ENCODE measurements around the gene GALNT4.

Gene GALNT4

GRCh38 chr12:89551747-89552146 is 27.2 kb upstream of the GALNT4 start:
- Histone ChIP-seq H3K36me3 (ENCODE audit: control insufficient read depth, low read length) (no peaks in the 10 kb centered on the region), H3K4me1 (ENCODE audit: control insufficient read depth, low read length) (no peaks in the 10 kb centered on the region), H3K4me3 (ENCODE audit: low read length) (no peak overlapping the region), H3K9me2 (replicated peaks; ENCODE audit: control insufficient read depth, low read length) (no peaks in the 10 kb centered on the region), H3K9me3 (ENCODE audit: control insufficient read depth, insufficient read depth, low read length) (no peaks in the 10 kb centered on the region), H3K4me2 (ENCODE audit: low read length) (no peak overlapping the region), H3K27ac (ENCODE audit: low read depth, low read length) (no peak overlapping the region), H4K20me1 (ENCODE audit: control insufficient read depth, insufficient read depth, low read depth, low read length) (no peaks in the 10 kb centered on the region), H3K27me3 (ENCODE audit: control insufficient read depth, low read length) (no peaks in the 10 kb centered on the region), H3F3A (ENCODE audit: control insufficient read depth, insufficient read depth) (no peaks in the 10 kb centered on the region), H3K79me2 (ENCODE audit: control insufficient read depth, low read length) (no peaks in the 10 kb centered on the region)
- TF ChIP-seq, protein P1, sequence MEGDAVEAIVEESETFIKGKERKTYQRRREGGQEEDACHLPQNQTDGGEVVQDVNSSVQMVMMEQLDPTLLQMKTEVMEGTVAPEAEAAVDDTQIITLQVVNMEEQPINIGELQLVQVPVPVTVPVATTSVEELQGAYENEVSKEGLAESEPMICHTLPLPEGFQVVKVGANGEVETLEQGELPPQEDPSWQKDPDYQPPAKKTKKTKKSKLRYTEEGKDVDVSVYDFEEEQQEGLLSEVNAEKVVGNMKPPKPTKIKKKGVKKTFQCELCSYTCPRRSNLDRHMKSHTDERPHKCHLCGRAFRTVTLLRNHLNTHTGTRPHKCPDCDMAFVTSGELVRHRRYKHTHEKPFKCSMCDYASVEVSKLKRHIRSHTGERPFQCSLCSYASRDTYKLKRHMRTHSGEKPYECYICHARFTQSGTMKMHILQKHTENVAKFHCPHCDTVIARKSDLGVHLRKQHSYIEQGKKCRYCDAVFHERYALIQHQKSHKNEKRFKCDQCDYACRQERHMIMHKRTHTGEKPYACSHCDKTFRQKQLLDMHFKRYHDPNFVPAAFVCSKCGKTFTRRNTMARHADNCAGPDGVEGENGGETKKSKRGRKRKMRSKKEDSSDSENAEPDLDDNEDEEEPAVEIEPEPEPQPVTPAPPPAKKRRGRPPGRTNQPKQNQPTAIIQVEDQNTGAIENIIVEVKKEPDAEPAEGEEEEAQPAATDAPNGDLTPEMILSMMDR (IDR thresholded peaks at IDR 0.05; ENCODE audit: low read depth, low read length, poor library complexity, severe bottlenecking): no peak
- no peak for TF ChIP-seq EZH2phosphoT487 (IDR thresholded peaks at IDR 0.05; ENCODE audit: borderline replicate concordance, low read length)

DNA sequence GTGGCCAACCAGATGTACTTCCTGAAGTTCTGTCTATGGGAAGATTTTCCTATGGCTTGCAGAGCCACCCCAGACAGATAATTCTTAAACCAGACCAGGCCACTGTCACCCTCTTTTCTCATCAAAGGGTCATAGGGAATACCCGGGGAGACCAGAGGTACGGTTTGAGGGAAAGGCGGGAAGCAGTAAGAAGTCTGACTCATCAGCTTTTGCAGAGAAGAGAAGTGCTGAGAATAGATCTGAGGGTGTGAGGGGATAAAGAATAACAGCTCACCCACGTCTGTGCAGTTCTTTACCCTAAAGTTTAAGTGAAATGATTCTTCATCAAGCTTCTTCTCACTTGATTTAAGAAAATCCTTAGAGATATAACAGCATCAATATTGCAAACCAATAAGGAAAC is 22.5 kb upstream of the GALNT4 start:
- Histone ChIP-seq H3K4me3 (ENCODE audit: low read length) (no peak overlapping the region), H3K4me2 (ENCODE audit: low read length) (no peak overlapping the region), H3K27ac (ENCODE audit: low read depth, low read length) (no peak overlapping the region), H3K4me1 (ENCODE audit: control insufficient read depth, low read length) (peaks cover 14% of the 10 kb centered on the region), H3K9me2 (replicated peaks; ENCODE audit: control insufficient read depth, low read length) (no peaks in the 10 kb centered on the region), H3F3A (ENCODE audit: control insufficient read depth, insufficient read depth) (no peaks in the 10 kb centered on the region), H4K20me1 (ENCODE audit: control insufficient read depth, insufficient read depth, low read depth, low read length) (no peaks in the 10 kb centered on the region), H3K9me3 (ENCODE audit: control insufficient read depth, insufficient read depth, low read length) (no peaks in the 10 kb centered on the region), H3K79me2 (ENCODE audit: control insufficient read depth, low read length) (no peaks in the 10 kb centered on the region), H3K36me3 (ENCODE audit: control insufficient read depth, low read length) (no peaks in the 10 kb centered on the region), H3K27me3 (ENCODE audit: control insufficient read depth, low read length) (no peaks in the 10 kb centered on the region)
- TF ChIP-seq, protein P1 (IDR thresholded peaks at IDR 0.05; ENCODE audit: low read depth, low read length, poor library complexity, severe bottlenecking): no peak
- TF ChIP-seq EZH2phosphoT487 (IDR thresholded peaks at IDR 0.05; ENCODE audit: borderline replicate concordance, low read length): no peak

DNA sequence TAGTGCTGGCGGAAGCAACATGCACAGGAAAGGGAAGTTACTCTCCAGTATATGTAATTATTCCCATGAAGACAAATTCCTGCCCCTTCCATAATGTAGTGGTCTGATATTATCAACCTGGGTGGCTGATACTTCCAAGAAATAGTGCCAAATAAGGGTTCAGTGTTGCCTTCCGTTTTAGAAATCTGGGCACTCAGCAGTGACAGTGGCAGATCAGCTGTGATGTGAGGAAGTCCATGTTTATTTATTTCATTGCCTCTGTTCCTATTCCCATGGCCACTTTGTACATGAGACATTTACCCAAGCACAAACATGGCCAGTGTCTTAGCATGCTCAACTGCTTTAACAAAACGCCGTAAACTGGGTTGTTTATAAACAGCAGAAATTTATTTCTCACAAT is 21.6 kb upstream of the GALNT4 start:
- TF ChIP-seq EZH2phosphoT487 (IDR thresholded peaks at IDR 0.05; ENCODE audit: borderline replicate concordance, low read length): no peak
- TF ChIP-seq, protein P1 (IDR thresholded peaks at IDR 0.05; ENCODE audit: low read depth, low read length, poor library complexity, severe bottlenecking): no peak
- Histone ChIP-seq H3K79me2 (ENCODE audit: control insufficient read depth, low read length) (no peaks in the 10 kb centered on the region), H3K4me3 (ENCODE audit: low read length) (no peak overlapping the region), H3K4me2 (ENCODE audit: low read length) (no peak overlapping the region), H3K9me2 (replicated peaks; ENCODE audit: control insufficient read depth, low read length) (no peaks in the 10 kb centered on the region), H3K36me3 (ENCODE audit: control insufficient read depth, low read length) (no peaks in the 10 kb centered on the region), H4K20me1 (ENCODE audit: control insufficient read depth, insufficient read depth, low read depth, low read length) (no peaks in the 10 kb centered on the region), H3K9me3 (ENCODE audit: control insufficient read depth, insufficient read depth, low read length) (no peaks in the 10 kb centered on the region), H3K4me1 (ENCODE audit: control insufficient read depth, low read length) (peaks cover 14% of the 10 kb centered on the region), H3K27ac (ENCODE audit: low read depth, low read length) (no peak overlapping the region), H3F3A (ENCODE audit: control insufficient read depth, insufficient read depth) (no peaks in the 10 kb centered on the region), H3K27me3 (ENCODE audit: control insufficient read depth, low read length) (no peaks in the 10 kb centered on the region)
